K562 (cell line): Measurements from ENCODE around the gene ZNF692. TPM values are rescaled to one million over a fixed set of nuclear protein-coding genes. Genes with fewer than 3 reads are reported as not detected.

Experiments
- CHD1 ChIP-seq: fragments of 200-600 bp; sonication (generic); IDR thresholded peaks from one replicate; pipeline ENCODE4 v1.6.1; 2012; ENCODE audit warnings: mild to moderate bottlenecking, moderate library complexity, low read length, inconsistent platforms
- ERF ChIP-seq: fragments of 450-650 bp; formaldehyde crosslinking; IDR thresholded peaks from 2 replicates; pipeline ENCODE4 v1.4.0; 2020; ENCODE audit warnings: mild to moderate bottlenecking, mixed read lengths
- NCOA6 ChIP-seq: fragments of 450-650 bp; IDR thresholded peaks from 2 replicates; pipeline ENCODE4 v1.6.1; 2017; ENCODE audit warnings: mild to moderate bottlenecking
- POLR2A ChIP-seq: fragments of 450-650 bp; conservative IDR thresholded peaks from 2 replicates; pipeline ENCODE4 v1.6.1; 2016
- POLR2AphosphoS5 ChIP-seq: IDR thresholded peaks from 2 replicates; pipeline ENCODE4 v1.6.1; 2011; ENCODE audit warnings: mild to moderate bottlenecking, low read depth, low read length, moderate library complexity; ENCODE audit not compliant: control insufficient read depth, insufficient read depth
- POLR2H ChIP-seq: IDR thresholded peaks from 2 replicates; pipeline ENCODE4 v1.6.1; 2016; ENCODE audit warnings: missing genetic modification characterization, low read depth, mild to moderate bottlenecking, control low read depth, missing compliant biosample characterization, moderate library complexity
- RBM39 ChIP-seq: fragments of 200-400 bp; formaldehyde crosslinking; optimal IDR thresholded peaks from 2 replicates; pipeline ENCODE3; 2018; ENCODE audit warnings: low read depth, low read length
- SETDB1 ChIP-seq: IDR thresholded peaks from one replicate; pipeline ENCODE4 v1.6.1; 2012; ENCODE audit warnings: low read length, control low read depth, inconsistent platforms
- SMAD3 ChIP-seq: fragments of 450-650 bp; formaldehyde crosslinking; conservative IDR thresholded peaks from 2 replicates; pipeline ENCODE4 v1.4.0; 2020; ENCODE audit warnings: mild to moderate bottlenecking
- TARDBP ChIP-seq: fragments of 450-650 bp; IDR thresholded peaks from 2 replicates; pipeline ENCODE4 v1.6.1; 2016
- U2AF1 ChIP-seq: fragments of 200-400 bp; formaldehyde crosslinking; optimal IDR thresholded peaks from 2 replicates; pipeline ENCODE3; 2017; ENCODE audit warnings: mild to moderate bottlenecking, low read depth, low read length, moderate library complexity
- ZNF224 ChIP-seq: sonication (generic); formaldehyde crosslinking; IDR thresholded peaks from 2 replicates; pipeline ENCODE4 v1.8.0; 2022; ENCODE audit warnings: mild to moderate bottlenecking, missing genetic modification reagents
- ZNF561 ChIP-seq: fragments of 450-650 bp; formaldehyde crosslinking; conservative IDR thresholded peaks from 2 replicates; pipeline ENCODE4 v1.4.0; 2020; ENCODE audit warnings: mild to moderate bottlenecking, moderate library complexity
- polyA plus RNA-seq, 8 experiments: library from polyadenylated mRNA; depleted of rRNA in 4 of 8; stranded (reverse) in 5 of 8; unstranded in 3 of 8; fragments of >200 nt; fragmentation: Nextera tagmentation in 2 of 8; fragmentation: Illumina TruSeq in 1 of 8; extraction: Ambion mirVana in 2 of 8; extraction: Trizol in 1 of 8; gene quantifications; 2 replicates each; pipeline versions ENCODE4 v1.2.1 to v1.2.3, GENCODE V29; 2011 to 2014; ENCODE audit warnings: inconsistent platforms in 1 of 8, missing spikeins in 1 of 8
- total RNA-seq, 7 experiments: library from RNA; depleted of rRNA in 6 of 7; stranded (reverse); fragments of >200 nt in 6 of 7; fragmentation: Illumina TruSeq in 2 of 7; extraction: Trizol in 2 of 7; gene quantifications; 2 replicates each; pipeline versions ENCODE4 v1.2.1 to v1.2.3, GENCODE V29; 2011 to 2021; ENCODE audit warnings: low replicate concordance in 1 of 7
- TF ChIP-seq, protein P1 (sequence below): fragments of 200-800 bp; sonication (Bioruptor generic); IDR thresholded peaks from 2 replicates; pipeline ENCODE4 v1.6.1; 2016; ENCODE audit warnings: missing genetic modification characterization, missing compliant biosample characterization
- TF ChIP-seq, protein P2 (sequence below): fragments of 250-450 bp; sonication (Bioruptor Pico); IDR thresholded peaks from 2 replicates; pipeline ENCODE4 v1.8.0; 2021; ENCODE audit warnings: moderate library complexity, mild to moderate bottlenecking, inconsistent platforms
- TF ChIP-seq, protein P3 (sequence below): fragments of 450-650 bp; formaldehyde crosslinking; IDR thresholded peaks from 2 replicates; pipeline ENCODE4 v1.4.0; 2022; ENCODE audit warnings: missing genetic modification characterization

The ZNF692 gene
- total and polyA plus RNA-seq, 9 of the 15 experiments (the other 6 are each of a cell fraction or from before 2014, with no cell fraction given) = 8.4 to 143 (median 55.9) TPM

DNA sequence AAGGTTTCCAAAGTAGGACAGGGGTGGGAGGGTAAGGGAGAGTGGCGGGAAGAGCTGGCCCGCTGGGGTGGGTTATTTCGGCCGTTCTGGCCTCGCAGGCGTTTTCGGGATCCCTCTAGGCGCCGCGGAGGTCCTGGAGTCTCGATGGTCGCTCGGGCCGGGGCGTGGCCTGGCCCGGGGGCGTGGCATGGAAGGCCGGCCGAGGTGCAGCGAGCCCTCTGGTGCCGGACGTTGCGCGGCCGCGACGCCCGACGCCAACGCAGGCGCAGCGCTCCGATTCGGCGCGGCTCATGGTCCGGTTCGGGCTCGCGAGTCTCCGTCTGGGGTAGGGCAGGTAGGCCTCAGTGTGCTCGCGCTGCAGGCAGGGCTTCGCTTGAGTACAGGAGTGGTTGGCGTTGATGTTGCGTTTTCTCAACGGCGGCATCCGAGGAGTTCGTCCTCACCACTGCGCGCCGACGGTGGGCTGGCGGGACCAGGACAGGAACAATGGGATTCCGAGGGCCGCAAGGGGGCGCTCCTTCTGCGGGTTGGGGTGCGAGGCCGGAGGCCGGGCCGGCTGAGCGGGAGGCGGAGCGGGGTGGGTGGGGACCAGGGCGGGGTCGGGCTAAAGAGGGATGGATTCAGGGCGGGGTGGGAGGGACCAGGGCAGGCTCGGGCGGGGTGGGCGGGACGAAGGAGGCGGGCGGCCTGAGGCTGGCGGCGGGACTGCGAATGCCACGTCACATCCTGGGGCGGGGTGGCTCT is 47.3 kb upstream of the ZNF692 start, which contains the start of gene PGBD2 (continued):
- TF ChIP-seq, protein P1, sequence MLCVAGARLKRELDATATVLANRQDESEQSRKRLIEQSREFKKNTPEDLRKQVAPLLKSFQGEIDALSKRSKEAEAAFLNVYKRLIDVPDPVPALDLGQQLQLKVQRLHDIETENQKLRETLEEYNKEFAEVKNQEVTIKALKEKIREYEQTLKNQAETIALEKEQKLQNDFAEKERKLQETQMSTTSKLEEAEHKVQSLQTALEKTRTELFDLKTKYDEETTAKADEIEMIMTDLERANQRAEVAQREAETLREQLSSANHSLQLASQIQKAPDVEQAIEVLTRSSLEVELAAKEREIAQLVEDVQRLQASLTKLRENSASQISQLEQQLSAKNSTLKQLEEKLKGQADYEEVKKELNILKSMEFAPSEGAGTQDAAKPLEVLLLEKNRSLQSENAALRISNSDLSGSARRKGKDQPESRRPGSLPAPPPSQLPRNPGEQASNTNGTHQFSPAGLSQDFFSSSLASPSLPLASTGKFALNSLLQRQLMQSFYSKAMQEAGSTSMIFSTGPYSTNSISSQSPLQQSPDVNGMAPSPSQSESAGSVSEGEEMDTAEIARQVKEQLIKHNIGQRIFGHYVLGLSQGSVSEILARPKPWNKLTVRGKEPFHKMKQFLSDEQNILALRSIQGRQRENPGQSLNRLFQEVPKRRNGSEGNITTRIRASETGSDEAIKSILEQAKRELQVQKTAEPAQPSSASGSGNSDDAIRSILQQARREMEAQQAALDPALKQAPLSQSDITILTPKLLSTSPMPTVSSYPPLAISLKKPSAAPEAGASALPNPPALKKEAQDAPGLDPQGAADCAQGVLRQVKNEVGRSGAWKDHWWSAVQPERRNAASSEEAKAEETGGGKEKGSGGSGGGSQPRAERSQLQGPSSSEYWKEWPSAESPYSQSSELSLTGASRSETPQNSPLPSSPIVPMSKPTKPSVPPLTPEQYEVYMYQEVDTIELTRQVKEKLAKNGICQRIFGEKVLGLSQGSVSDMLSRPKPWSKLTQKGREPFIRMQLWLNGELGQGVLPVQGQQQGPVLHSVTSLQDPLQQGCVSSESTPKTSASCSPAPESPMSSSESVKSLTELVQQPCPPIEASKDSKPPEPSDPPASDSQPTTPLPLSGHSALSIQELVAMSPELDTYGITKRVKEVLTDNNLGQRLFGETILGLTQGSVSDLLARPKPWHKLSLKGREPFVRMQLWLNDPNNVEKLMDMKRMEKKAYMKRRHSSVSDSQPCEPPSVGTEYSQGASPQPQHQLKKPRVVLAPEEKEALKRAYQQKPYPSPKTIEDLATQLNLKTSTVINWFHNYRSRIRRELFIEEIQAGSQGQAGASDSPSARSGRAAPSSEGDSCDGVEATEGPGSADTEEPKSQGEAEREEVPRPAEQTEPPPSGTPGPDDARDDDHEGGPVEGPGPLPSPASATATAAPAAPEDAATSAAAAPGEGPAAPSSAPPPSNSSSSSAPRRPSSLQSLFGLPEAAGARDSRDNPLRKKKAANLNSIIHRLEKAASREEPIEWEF (CRISPR knock-in tag) = no peak
- TF ChIP-seq U2AF1 (peak; percentile 90), POLR2A (peak; percentile 94), ERF (CRISPR knock-in tag) (peak; percentile 91), POLR2AphosphoS5 (peak; percentile 72), ZNF224 (0 out of 2 replicates have a peak, but pooled peaks have one; percentile 18), NCOA6 (peak; percentile 95), RBM39 (no peak), ZNF561 (CRISPR knock-in tag) (no peak), POLR2H (tag) (peak; percentile 91), TARDBP (peak; percentile 77), SMAD3 (CRISPR knock-in tag) (0 out of 2 replicates have a peak, but pooled peaks have one; percentile 57), CHD1 (peak; percentile 58), SETDB1 (peak; percentile 54)
- TF ChIP-seq, protein P2, sequence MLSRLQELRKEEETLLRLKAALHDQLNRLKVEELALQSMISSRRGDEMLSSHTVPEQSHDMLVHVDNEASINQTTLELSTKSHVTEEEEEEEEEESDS = no peak
- TF ChIP-seq, protein P3, sequence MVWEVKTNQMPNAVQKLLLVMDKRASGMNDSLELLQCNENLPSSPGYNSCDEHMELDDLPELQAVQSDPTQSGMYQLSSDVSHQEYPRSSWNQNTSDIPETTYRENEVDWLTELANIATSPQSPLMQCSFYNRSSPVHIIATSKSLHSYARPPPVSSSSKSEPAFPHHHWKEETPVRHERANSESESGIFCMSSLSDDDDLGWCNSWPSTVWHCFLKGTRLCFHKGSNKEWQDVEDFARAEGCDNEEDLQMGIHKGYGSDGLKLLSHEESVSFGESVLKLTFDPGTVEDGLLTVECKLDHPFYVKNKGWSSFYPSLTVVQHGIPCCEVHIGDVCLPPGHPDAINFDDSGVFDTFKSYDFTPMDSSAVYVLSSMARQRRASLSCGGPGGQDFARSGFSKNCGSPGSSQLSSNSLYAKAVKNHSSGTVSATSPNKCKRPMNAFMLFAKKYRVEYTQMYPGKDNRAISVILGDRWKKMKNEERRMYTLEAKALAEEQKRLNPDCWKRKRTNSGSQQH (CRISPR knock-in tag) = peak; percentile 75
